Activated CD8-positive, alpha-beta T cell treated with anti-CD3 and anti-CD28 coated beads, Interleukin-2, amount 10 ng/mL, durations not matched to agents 7 days and 5 days (primary cell): ENCODE measurements around the gene PMM1. TPM values are rescaled to one million over a fixed set of nuclear protein-coding genes. Genes with fewer than 3 reads are reported as not detected.
"Not testable (repeated sequence)": the region's sequence is repeated elsewhere in the genome, so short reads cannot be mapped to it uniquely, and the experiment has no call there.

ENCODE experiments used
- ATAC-seq: fragments of 150-1000 bp; cut with Tn5 transposase; one replicate; pipeline ENCODE4 v1.10.0; 2021; ENCODE audit warnings: moderate library complexity
- CTCF ChIA-PET: fragments of 350-600 bp; sonication (Branson Sonifier 250); formaldehyde crosslinking; loops from one replicate; lab custom pipeline; 2021; ENCODE audit warnings: antibody characterized with exemption; lab: Charles Lee
- POLR2A ChIA-PET: fragments of 350-600 bp; sonication (Branson Sonifier 250); formaldehyde crosslinking; loops from one replicate; lab custom pipeline; 2021; ENCODE audit warnings: antibody characterized with exemption; lab: Charles Lee
- DNase-seq: peaks from one replicate; pipeline ENCODE4 v3.0.0-alpha.2; 2020
- H3K27ac Mint-ChIP-seq: one replicate; pipeline ENCODE4 v1.8.0; 2021; ENCODE audit warnings: mild to moderate bottlenecking, mixed read lengths
- H3K27me3 Mint-ChIP-seq: one replicate; pipeline ENCODE4 v1.8.0; 2021; ENCODE audit warnings: low read depth, mixed read lengths
- H3K36me3 Mint-ChIP-seq: one replicate; pipeline ENCODE4 v1.8.0; 2021; ENCODE audit warnings: low read depth, mixed read lengths
- H3K4me1 Mint-ChIP-seq: one replicate; pipeline ENCODE4 v1.8.0; 2021; ENCODE audit warnings: low read depth, mixed read lengths
- H3K4me3 Mint-ChIP-seq: one replicate; pipeline ENCODE4 v1.8.0; 2021; ENCODE audit warnings: mild to moderate bottlenecking, mixed read lengths
- H3K9me3 Mint-ChIP-seq: one replicate; pipeline ENCODE4 v1.8.0; 2022; ENCODE audit warnings: mixed read lengths; ENCODE audit not compliant: insufficient read depth
- total RNA-seq, 2 experiments: library from RNA; stranded (reverse); gene quantifications; one replicate each; pipeline ENCODE4 v1.2.3, GENCODE V29; 2021

The PMM1 gene
- total RNA-seq, 2 experiments from 2014 or later: 37.5 to 38.2 TPM

GRCh38 chr22:41576877-41577276 is 12.8 kb downstream of the PMM1 start:
- ChIA-PET POLR2A (interaction anchor here (1.3 kb wide), 1 partner anchor 12 kb away, joined by 6 read pairs; the partner anchor contains the start of gene PMM1), CTCF (interaction anchor here (0.9 to 2.2 kb wide), 9 partner anchors 9 to 90 kb away, joined by 3 to 12 read pairs (median 3); partner anchors contain the start of gene PMM1)
- H3K9me3 Mint-ChIP-seq: no peaks in the 10 kb centered on the region
- ATAC-seq (peak; percentile 80), DNase-seq (peak; percentile 64)
- no peak overlapping the region for H3K27ac Mint-ChIP-seq
- peaks cover 8% of the 10 kb centered on the region for H3K36me3 Mint-ChIP-seq
- no peak overlapping the region for H3K4me3 Mint-ChIP-seq
- H3K4me1 Mint-ChIP-seq: peaks cover 5% of the 10 kb centered on the region
- H3K27me3 Mint-ChIP-seq: no peaks in the 10 kb centered on the region

- ATAC-seq: no peak
- Mint-ChIP-seq H3K9me3 (no peaks in the 10 kb centered on the region), H3K4me1 (peaks cover 5% of the 10 kb centered on the region), H3K27ac (no peak overlapping the region), H3K4me3 (no peak overlapping the region), H3K27me3 (no peaks in the 10 kb centered on the region), H3K36me3 (peaks cover 8% of the 10 kb centered on the region)
- ChIA-PET CTCF (interaction anchor here (1.2 kb wide), 1 partner anchor 21 kb away, joined by 3 read pairs; no protein-coding TSS in a partner anchor), POLR2A (interaction anchor here (1.3 to 1.4 kb wide), 2 partner anchors 14 to 23 kb away, joined by 3 to 6 read pairs; partner anchors contain the start of gene PMM1)
- DNase-seq: no peak
Measured at GRCh38 chr22:41575533-41575932, 14.1 kb downstream of the PMM1 start.

- ATAC-seq (no peak), DNase-seq (no peak)
- ChIA-PET CTCF (no interaction called here), POLR2A (interaction anchor here (1.4 kb wide), 1 partner anchor 23 kb away, joined by 3 read pairs; no protein-coding TSS in a partner anchor)
- Mint-ChIP-seq H3K4me1 (no peaks in the 10 kb centered on the region), H3K27ac (no peak overlapping the region), H3K4me3 (no peak overlapping the region), H3K9me3 (no peaks in the 10 kb centered on the region), H3K36me3 (peaks cover 8% of the 10 kb centered on the region), H3K27me3 (no peaks in the 10 kb centered on the region)
Measured at GRCh38 chr22:41574847-41575381, 14.7 kb downstream of the PMM1 start.

GRCh38 chr22:41573677-41574076 is 16.0 kb downstream of the PMM1 start:
- Mint-ChIP-seq H3K9me3 (no peaks in the 10 kb centered on the region), H3K36me3 (peaks cover 6% of the 10 kb centered on the region), H3K27me3 (no peaks in the 10 kb centered on the region), H3K4me1 (no peaks in the 10 kb centered on the region), H3K4me3 (no peak overlapping the region), H3K27ac (no peak overlapping the region)
- ChIA-PET POLR2A (no interaction called here), CTCF (no interaction called here)
- DNase-seq: no peak
- no peak for ATAC-seq

DNA sequence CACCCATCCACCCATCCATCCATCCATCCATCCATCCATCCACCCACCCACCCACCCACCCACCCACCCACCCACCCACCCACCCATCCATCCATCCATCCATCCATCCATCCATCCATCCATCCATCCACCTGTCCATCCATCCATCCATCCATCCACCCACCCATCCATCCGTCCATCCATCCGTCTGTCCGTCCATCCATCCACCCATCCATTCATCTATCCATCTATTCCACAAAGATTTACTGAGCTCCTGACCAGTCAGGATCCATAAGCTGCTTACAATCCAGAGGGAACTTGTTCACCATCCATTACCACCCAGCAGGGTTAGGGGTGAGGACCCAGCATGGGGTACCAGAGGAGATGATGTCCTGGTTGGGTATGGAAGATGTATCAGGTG is 17.3 kb downstream of the PMM1 start:
- CTCF ChIA-PET: interaction anchor here (0.9 kb wide), 1 partner anchor 169 kb away, joined by 3 read pairs; no protein-coding TSS in a partner anchor
- ATAC-seq, H3K36me3 Mint-ChIP-seq, H3K9me3 Mint-ChIP-seq, DNase-seq, POLR2A ChIA-PET, H3K27me3 Mint-ChIP-seq, H3K4me3 Mint-ChIP-seq, H3K4me1 Mint-ChIP-seq, H3K27ac Mint-ChIP-seq: not testable (repeated sequence)

GRCh38 chr22:41571786-41572185 is 17.9 kb downstream of the PMM1 start:
- no peaks in the 10 kb centered on the region for H3K4me1 Mint-ChIP-seq
- no peak overlapping the region for H3K27ac Mint-ChIP-seq
- CTCF ChIA-PET: interaction anchor here (0.9 kb wide), 1 partner anchor 95 kb away, joined by 4 read pairs; no protein-coding TSS in a partner anchor
- peaks cover 2% of the 10 kb centered on the region for H3K36me3 Mint-ChIP-seq
- DNase-seq: no peak
- no peak for ATAC-seq
- no peak overlapping the region for H3K4me3 Mint-ChIP-seq
- H3K27me3 Mint-ChIP-seq: peaks cover 3% of the 10 kb centered on the region
- no peaks in the 10 kb centered on the region for H3K9me3 Mint-ChIP-seq
- POLR2A ChIA-PET: interaction anchor here (2.6 kb wide), 1 partner anchor 18 kb away, joined by 11 read pairs; the partner anchor contains the start of gene PMM1

DNA sequence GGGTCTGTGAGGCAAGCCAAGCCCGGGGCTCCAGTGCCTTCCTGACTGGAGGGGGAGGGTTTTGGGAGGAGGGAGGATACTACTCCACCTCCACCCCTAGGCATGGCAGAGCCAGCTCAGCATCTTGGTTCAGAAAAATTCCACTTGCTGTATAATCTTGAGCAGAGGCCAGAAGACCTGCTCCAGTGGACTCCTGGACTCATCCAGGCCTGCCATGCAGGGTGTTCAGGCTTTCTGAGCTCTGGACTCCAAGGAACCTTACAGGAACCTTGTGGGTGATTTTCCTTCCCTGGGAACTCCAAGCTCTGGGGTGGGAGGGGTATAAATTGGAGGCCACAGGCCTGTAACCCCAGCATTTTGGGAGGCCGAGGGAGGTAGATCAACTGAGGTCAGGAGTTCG is 19.4 kb downstream of the PMM1 start:
- no peaks in the 10 kb centered on the region for H3K36me3 Mint-ChIP-seq
- H3K4me1 Mint-ChIP-seq: peaks cover 4% of the 10 kb centered on the region
- no peak overlapping the region for H3K4me3 Mint-ChIP-seq
- DNase-seq (no peak), ATAC-seq (no peak)
- ChIA-PET POLR2A (interaction anchor here (1.2 to 2.6 kb wide), 2 partner anchors 19 to 51 kb away, joined by 3 to 11 read pairs; partner anchors contain the start of genes DESI1, PMM1 and XRCC6), CTCF (no interaction called here)
- H3K9me3 Mint-ChIP-seq: no peaks in the 10 kb centered on the region
- no peak overlapping the region for H3K27ac Mint-ChIP-seq
- H3K27me3 Mint-ChIP-seq: peaks cover 3% of the 10 kb centered on the region

DNA sequence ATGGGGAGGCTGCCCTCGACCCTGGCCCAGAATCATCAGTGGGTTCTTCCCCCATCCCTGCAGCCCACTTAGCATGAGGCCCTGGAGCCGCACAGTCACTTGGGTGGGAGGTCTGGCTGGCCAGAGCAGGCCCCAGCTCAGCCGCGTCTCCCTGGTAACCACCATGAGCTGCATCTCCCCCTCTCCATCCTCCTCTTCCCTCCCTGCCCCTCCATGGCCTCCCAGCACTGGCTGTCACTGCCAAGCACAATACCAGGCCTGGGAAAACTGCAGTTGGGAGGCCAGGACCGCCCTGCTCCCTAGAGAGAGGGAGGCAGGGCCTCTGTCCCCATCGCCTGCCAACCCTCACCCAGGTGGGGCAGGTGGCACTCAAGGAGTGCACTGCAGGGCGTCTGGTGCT is 20.8 kb downstream of the PMM1 start:
- peaks cover 3% of the 10 kb centered on the region for H3K27me3 Mint-ChIP-seq
- POLR2A ChIA-PET: no interaction called here

DNA sequence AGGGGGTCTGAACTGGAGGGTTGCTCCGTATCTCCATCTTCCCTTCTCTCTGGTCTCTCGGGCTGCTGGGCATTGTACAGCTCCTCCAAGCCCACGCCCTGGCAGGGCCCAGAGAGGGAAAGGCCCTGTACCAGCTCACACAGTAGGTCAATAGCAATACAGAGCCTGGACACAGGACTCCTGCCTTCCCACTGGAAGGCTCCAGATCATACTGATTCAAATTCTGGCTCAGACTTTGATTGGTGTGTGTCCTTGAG is 22.2 kb downstream of the PMM1 start:
- no peaks in the 10 kb centered on the region for H3K9me3 Mint-ChIP-seq
- H3K4me1 Mint-ChIP-seq: peaks cover 4% of the 10 kb centered on the region
- CTCF ChIA-PET: interaction anchor here (1.9 kb wide), 2 partner anchors 10 to 30 kb away, joined by 5 to 7 read pairs; no protein-coding TSS in a partner anchor
- POLR2A ChIA-PET: no interaction called here
- no peak for ATAC-seq
- no peak for DNase-seq
- no peaks in the 10 kb centered on the region for H3K36me3 Mint-ChIP-seq
- H3K27me3 Mint-ChIP-seq: peaks cover 7% of the 10 kb centered on the region
- H3K4me3 Mint-ChIP-seq: no peak overlapping the region
- H3K27ac Mint-ChIP-seq: no peak overlapping the region

More for the DNA sequence above, 20.8 kb downstream of the PMM1 start:
- H3K4me1 Mint-ChIP-seq: peaks cover 4% of the 10 kb centered on the region
- CTCF ChIA-PET: interaction anchor here (1.9 kb wide), 1 partner anchor 8 kb away, joined by 7 read pairs; no protein-coding TSS in a partner anchor
- H3K4me3 Mint-ChIP-seq: no peak overlapping the region
- no peak for ATAC-seq
- no peak overlapping the region for H3K27ac Mint-ChIP-seq
- no peaks in the 10 kb centered on the region for H3K36me3 Mint-ChIP-seq
- no peaks in the 10 kb centered on the region for H3K9me3 Mint-ChIP-seq
- no peak for DNase-seq

DNA sequence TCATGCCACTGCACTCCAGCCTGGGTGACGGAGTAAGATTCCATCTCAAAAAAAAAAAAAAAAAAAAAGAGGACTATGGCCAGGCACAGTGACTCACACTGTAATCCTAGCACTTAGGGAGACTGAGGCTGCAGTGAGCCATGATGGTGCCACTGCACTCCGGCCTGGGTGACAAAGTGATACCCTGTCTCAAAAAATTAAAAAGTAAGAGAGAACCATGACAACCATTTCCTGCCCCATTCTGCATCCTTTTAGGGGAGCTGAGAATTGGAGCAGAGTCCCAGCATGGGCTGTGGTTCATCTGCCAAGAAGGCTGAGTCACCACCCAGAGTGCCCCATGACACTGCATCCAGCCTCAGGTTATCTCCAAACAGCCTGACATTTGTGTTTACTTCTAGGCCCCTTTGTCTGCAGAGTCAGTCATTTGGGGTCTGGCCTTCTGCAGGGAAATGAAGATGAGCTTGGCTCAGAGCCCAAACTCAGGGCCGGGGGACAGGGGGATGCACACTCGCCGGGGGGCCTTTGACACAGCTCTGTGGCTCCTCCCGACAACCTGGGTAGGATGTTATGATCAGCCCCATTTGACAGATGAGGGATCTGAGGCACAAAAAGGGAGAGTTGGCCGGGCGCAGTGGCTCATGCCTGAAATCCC is 24.1 kb downstream of the PMM1 start:
- peak; percentile 45 for DNase-seq
- no peak overlapping the region for H3K4me3 Mint-ChIP-seq
- ChIA-PET CTCF (interaction anchor here (0.8 to 1.3 kb wide), 2 partner anchors 48 to 162 kb away, joined by 3 read pairs; no protein-coding TSS in a partner anchor), POLR2A (interaction anchor here (0.6 to 1.8 kb wide), 3 partner anchors 22 to 56 kb away, joined by 3 to 4 read pairs (median 3); partner anchors contain the start of genes DESI1, PMM1 and XRCC6)
- ATAC-seq: peak; percentile 72
- peaks cover 15% of the 10 kb centered on the region for H3K27me3 Mint-ChIP-seq
- no peaks in the 10 kb centered on the region for H3K9me3 Mint-ChIP-seq
- H3K36me3 Mint-ChIP-seq: no peaks in the 10 kb centered on the region
- peaks cover 4% of the 10 kb centered on the region for H3K4me1 Mint-ChIP-seq
- no peak overlapping the region for H3K27ac Mint-ChIP-seq

DNA sequence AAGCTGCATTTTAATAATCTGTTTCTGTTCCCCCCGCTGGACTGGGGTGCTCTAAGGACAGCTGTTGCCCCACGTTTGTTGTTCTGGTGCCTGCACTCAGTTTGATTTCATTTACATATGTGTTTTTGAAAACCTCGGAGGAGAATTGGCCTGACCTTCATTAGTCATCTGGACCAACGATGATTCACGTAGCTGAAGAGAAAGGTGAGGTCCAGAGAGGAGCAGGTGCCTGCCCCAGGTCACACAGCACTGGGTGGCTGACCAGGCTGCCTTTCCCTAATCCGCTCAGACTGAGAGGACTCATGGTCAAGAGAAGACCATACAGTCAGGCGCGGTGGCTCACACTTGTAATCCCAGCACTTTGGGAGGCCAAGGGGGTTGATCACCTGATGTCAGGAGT is 25.1 kb downstream of the PMM1 start:
- ChIA-PET POLR2A (interaction anchor here (1.8 kb wide), 1 partner anchor 25 kb away, joined by 4 read pairs; the partner anchor contains the start of gene PMM1), CTCF (interaction anchor here (1.3 kb wide), 1 partner anchor 161 kb away, joined by 3 read pairs; no protein-coding TSS in a partner anchor)
- peaks cover 21% of the 10 kb centered on the region for H3K27me3 Mint-ChIP-seq
- no peaks in the 10 kb centered on the region for H3K9me3 Mint-ChIP-seq
- no peak overlapping the region for H3K4me3 Mint-ChIP-seq
- H3K4me1 Mint-ChIP-seq: peaks cover 4% of the 10 kb centered on the region
- no peak for DNase-seq
- H3K36me3 Mint-ChIP-seq: no peaks in the 10 kb centered on the region
- no peak for ATAC-seq
- H3K27ac Mint-ChIP-seq: no peak overlapping the region
